GM21528 (cell line): ENCODE measurements around the gene PRR19.
"Not testable (repeated sequence)": the region's sequence is repeated elsewhere in the genome, so short reads cannot be mapped to it uniquely, and the experiment has no call there.

Experiments used
- ATAC-seq: cut with Tn5 transposase; IDR thresholded peaks from one replicate; pipeline ENCODE4 v1.9.1; 2021; ENCODE audit warnings: mild to moderate bottlenecking, moderate library complexity; ENCODE audit not compliant: unreplicated experiment, low FRiP score

Gene PRR19

DNA sequence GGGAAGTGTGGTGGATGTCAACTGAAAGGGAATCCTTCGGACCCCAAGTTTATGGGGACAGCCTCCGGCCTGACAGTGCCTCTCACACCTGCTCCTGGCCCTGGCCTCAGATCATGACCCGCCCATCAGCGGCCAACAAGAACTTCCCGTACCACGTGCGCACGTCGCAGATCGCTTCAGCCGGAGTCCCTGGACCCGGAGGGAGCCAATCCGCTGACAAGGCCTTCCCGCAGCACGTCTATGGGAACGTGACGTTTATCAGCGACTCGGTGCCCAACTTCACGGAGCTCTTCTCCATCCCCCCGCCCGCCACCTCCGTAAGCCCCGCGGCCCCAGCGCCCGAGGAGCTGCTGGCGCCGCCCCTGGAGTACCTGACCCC is 21.5 kb downstream of the PRR19 start:
- no peak for ATAC-seq

DNA sequence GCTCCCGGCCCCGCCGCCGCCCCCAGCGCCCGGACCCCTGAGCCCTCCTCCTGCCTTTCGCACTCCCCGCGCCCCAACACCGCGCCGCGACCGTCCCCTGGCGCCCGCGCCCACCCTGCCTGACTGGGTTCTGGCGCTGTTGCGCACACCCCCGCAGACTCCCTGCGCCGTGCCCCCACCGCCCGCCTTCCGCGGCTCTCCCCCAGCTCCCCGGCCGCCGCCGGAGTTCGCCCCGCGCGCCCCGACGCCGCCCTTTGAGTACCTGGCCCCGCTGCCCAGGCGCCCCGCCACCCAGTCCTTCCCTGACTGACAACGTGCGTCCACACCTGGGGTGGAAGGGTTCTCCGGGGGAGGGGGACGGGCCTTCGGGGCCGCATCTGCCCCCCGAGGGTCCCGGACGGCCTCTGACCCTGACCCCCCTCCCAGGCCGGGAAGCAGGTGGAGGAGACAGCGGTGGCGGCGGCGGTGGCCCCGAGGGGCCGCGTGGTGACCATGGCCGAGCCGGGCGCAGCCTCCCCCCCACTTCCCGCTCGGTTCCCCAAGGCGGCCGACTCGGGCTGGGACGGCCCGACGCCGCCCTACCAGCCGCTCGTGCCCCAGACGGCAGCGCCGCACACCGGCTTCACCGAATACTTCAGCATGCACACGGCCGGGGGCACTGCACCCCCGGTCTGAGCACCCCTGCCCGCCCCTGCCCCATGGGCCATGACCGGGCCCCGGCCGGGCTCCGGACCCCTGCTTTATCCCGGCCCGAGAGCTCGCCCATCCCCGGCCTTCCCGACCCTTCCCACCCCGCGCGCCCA is 22.1 kb downstream of the PRR19 start:
- ATAC-seq = no peak

DNA sequence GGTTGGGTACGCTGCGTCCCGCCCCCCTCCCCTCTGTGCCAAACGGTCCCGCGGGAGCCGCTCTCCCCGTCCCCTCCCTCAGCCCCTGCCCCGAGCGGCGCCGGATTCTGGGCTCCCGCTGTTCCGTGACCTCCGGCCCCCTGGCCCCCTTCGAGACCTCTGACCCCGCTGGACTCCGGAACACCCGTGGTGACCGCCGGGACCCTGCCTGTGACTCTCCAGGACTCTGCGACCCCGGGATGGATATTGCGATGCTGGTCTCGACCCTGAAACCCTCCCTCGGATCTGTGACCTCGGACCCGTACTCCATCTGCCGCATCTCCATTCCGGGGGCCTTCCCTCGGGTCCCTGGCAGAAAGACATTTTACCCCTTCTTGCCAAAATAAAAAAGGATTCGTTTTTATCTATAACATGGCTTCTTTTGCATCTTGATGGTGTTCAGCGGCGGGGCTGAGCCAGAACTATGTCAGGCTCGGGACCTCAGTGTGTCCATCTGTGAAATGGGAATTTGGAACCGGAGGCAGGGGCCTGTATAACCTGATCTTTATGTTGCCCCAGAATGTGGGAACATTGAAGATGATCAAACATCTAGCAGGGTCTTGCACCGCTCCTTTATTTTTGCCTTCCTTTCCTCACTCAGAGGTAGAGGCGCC is 22.8 kb downstream of the PRR19 start:
- ATAC-seq = no peak

DNA sequence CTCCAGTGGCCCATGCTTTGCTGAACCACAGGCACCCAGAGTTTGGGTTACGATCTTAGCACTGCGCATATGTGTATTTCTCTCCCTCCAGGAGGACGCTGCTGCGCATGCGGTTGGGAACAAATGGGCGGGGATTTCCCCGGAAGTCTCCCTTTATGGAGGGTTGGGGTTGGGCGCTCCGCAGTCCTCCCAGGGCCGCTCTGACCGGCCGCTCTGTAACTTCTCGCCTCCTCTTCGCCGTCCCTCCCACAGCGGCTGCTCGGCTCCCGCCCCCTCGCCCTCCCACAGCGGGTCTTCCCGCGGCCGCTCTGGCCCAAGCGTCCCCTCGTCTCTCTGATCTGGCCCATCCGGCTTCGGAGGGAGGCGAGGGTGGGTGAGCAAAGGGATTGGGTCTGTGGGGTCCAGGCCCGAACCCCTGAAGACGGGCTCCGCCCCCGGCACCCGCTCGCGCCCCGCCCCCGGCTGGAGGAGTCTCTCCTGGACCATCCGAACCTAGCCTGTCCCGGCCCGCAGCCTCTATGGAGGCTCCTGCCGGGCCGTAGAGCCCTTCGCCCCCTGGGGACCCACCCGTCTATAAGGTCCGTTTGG is 23.5 kb downstream of the PRR19 start, which contains the start of gene MEGF8:
Gene MEGF8 (plus strand): TSS at position 328 of the 588 bp plus-strand sequence. CDS start 609 bp downstream, outside the sequence.
- ATAC-seq = peak; percentile 81

DNA sequence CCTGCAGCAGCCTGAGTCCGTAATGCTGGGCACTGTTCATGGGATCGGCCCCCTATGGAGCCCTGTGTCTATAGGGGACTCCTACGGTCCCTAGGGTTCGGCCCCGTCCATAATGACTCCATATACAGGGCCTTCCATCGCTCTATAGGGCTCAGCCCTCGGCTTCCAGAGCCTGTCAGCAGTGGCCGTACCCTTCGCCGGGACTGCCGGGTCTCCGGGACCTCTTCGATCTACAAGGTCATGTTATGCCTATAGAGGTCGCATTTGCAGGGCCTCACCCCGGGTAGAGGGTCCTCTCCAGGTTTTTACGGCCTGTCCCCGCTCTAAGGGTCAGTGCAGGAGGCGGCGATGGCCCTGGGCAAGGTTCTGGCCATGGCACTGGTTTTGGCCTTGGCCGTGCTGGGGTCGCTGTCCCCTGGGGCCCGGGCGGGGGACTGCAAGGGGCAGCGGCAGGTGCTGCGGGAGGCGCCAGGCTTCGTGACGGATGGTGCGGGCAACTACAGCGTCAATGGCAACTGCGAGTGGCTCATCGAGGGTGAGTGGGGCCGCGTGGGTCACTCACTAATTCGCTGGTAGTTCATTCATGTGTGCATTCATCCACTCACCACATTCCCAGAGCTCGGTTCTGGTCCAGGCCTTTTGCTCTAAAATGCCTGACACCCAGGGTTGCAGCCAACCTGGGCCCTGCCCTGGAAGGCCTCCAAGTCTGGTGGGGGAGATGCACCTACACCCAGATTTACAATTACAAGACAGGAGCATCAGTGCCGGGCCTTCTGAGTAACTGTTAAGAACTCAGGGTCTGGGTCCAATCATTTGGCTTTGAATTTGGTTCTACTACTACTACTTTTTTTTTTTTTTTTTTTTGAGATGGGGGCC is 24.2 kb downstream of the PRR19 start:
- peak; percentile 26 for ATAC-seq

DNA sequence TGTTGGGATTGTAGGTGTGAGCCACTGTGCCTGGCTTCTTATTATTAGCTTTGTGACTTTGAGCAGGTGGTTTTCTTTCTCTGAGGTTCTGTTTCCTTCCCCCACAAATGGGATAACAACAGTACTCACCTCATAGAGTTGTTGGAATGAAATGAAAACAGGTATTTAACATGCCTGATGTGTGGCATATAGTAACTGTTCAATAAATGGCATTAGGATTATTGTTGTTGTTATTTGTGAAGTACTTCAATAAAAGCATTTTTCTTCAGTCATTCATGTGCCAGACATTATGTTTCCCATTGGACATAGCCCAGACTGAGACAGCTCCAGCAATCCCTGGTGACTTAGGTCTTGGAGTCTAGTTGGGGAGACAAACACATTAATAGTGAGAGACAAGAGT is 25.0 kb downstream of the PRR19 start:
- ATAC-seq = no peak

DNA sequence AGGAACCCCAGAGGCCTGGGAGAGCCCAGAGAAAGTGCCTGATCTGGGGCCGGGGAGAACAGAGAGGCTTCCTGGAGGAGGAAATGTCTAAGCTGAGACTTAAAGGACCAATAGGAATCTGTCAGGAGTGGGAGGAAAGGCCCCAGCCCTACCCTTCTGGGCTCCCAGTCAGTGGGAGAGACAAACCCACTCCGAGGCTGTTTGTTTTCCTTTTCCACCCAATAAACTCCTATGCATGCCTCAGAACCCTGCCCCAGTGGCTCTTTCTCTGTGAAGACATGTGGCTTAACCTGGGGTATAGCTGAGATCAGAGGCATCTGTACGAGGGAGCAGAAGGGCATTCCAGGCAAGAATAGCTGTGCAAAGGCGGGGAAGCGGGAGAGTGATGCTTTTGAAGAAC is 25.4 kb downstream of the PRR19 start:
- ATAC-seq = no peak

DNA sequence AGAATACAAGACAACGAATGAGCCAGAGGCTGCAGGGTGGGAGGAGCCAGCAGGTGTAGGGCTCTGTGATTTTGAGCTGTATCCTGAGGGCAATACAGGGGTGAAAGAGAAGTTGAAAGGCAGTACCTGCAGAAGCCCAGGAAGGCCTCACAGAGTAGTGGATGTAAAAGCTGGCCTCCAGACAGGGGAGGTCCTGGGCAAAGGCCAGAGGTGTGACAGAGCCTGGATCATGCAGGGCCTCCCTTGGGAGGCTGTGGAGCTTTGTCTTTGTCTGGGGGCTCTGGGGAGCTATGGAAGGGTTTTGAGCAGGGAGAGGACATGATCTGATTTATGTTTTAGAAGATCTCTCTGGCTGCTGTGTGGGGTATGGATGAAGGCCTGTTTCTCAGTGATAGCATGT is 26.2 kb downstream of the PRR19 start:
- no peak for ATAC-seq

DNA sequence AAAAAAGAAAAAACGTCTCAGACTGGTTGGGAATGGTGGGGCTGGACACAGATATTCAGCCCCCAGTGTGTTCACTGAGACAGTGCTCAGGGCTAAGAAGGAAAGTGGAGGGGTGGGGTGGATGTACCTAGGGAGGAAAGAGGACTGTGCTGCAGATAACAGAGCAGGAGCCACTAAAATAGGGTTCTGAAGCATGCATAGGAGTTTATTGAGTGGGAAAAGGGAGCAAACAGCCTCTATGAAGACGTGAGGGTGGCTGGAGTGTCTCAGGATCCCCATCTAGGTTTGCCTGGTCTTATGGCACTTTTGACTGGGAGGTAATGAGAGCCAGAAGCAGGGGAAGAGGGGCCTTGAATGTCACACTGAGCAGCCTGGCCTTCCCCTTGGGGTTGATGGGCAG is 26.9 kb downstream of the PRR19 start:
- no peak for ATAC-seq

DNA sequence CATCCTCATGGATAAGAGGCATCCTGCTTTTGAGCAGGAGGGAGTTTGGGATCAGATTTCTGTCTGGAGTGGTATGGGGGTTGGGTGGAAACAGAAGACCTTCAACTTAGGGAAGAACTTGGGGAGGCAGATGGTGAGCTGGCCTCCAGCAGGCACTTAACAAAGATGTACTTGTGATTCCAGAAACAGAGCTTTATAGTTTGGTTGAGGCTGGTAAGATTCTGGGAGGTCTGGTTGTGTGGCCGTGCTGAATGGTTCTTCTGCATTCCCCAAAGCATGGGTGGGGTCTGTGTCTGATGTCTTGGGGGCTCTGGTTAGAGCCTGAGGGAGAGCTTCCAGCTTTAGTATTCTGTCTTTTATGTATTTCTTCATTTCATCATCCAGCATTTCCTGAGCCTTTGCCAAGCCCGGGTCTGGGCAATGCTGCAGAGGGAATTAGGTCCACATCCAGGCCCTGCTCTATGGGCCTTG is 28.3 kb downstream of the PRR19 start:
- ATAC-seq = no peak

DNA sequence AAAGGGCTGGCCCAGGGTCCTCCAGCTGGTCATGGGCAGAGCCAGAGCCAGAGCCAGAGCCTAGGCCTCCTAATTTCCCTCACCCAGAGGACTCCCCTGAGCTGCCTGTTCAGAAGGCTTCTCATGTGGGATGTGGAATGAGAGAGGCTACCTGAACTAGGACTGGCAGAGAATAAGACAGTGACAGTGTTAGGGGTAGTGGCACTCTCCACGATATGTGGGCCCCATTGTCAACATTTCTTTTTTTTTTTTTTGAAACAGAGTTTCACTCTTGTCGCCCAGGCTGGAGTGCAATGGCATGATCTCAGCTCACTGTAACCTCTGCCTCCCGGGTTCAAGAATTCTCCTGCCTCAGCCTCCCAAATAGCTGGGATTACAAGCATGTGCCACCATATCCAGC is 29.4 kb downstream of the PRR19 start:
- ATAC-seq = not testable (repeated sequence)

DNA sequence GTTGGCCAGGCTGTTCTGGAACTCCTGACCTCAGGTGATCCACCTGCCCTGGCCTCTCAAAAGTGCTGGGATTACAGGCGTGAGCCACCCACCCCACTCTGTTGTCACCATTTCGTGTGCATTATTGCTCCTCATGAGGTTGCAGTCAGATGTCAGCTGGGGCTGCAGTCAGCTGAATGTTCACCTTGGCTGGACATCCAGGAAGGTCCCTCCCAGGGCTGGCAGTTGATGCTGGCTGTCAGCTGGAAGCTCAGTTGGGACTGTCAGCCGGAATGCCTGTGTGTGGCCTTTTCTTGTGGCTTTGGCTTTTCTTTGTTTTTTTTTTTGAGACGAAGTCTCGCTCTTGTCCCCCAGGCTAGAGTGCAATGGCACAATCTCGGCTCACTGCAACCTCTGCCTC is 30.1 kb downstream of the PRR19 start:
- ATAC-seq = no peak

DNA sequence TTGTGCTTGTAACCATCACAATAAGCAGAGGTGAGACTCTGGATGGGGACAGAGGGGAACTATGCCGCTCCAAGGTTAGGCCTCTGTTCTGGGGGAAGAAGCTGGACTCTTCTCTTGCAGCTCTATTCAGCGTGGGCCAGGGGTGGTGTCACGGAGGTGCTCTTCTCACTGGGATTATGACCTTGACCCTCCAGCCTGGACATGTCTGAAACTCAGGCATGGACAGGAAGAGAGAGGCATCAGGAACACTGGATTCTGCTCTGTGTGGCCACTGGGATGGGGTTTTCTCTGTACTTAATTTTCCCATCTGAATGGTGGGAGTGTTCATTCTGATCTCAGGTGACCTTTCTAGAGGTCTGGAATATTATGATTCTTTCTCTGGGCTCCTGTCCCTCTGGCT is 31.1 kb downstream of the PRR19 start:
- no peak for ATAC-seq

DNA sequence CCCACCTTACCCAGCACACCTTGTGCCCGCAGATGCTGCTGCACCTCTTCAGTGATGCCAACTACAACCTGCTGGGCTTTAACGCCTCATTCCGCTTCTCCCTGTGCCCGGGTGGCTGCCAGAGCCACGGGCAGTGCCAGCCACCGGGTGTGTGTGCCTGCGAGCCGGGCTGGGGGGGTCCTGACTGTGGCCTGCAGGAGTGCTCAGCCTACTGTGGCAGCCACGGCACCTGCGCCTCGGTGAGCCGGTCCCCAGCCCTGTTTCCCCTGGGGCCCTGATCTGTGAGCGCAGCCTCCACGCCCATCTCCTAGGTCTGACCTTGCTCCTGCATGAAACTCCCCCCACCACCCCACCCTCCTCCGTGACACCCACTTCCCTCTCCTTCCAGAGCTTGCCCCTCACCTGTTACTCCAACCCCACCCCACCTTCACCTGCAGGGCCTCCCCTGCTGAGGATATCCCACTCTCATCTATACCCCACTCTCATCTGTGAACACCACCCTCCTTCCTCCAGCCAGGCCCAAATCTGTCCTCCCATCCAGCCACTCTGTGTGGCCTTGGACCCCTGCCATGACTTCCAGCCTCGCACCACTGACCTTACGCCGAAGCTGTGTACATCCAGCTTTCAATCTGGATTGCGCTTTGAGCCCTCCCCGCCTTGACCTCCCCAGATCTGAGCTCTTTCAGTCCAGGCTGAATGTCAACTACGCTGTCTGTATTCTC is 32.2 kb downstream of the PRR19 start:
- ATAC-seq = no peak

DNA sequence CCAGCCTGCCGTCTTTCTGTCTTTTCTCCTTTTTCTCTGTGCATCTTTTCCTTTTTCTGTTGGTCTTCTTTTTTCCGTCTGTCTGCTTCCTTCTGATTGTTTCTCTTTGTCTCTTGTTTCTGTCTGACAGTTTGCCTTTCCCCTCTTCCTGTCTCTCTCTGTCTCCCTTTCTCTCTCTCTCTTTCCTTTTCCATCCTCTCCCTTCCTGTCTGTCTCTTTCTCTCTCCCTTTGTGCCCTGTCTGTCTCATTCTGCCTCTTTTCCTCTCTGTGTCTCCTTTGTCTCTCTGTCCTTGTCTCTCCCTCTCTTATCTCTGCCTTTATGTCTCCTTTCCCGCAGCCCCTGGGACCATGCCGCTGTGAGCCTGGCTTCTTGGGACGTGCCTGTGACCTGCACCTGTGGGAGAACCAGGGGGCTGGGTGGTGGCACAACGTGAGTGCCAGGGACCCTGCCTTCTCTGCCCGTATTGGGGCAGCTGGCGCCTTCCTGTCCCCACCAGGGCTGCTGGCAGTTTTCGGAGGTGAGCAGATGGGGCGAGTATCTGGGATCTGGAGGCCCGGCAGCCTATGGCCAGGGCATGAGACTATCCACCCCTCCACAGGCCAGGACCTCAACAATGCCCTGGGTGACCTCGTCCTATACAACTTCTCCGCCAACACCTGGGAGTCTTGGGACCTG is 32.9 kb downstream of the PRR19 start:
- no peak for ATAC-seq

DNA sequence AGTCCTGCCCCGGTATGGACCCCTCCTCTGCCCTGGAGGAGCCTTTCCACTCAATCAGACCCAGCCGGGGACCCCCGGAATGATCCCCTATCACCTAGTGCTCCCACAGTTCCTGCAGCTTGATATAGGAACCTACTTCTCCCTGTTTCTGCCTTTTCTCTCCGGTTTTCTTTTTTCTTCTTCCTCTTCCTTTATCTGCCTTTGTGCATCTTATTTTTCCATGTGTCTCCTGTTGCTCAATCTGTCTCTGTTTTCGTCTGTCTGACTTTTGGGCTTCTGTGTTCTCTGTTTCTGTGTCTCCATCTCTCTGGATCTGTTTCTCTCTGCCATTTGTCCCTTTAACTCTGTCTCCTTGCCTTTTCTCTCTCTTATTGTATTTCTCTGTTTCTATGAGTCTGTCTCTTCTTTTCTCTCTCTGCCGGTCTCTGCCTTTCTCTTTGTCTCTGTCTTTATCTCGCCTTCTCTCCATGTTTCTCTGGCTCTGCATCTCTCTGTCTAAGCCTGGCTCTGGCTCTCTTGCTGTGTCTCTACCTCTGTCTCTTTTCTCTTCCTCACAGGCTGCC is 33.5 kb downstream of the PRR19 start:
- no peak for ATAC-seq

DNA sequence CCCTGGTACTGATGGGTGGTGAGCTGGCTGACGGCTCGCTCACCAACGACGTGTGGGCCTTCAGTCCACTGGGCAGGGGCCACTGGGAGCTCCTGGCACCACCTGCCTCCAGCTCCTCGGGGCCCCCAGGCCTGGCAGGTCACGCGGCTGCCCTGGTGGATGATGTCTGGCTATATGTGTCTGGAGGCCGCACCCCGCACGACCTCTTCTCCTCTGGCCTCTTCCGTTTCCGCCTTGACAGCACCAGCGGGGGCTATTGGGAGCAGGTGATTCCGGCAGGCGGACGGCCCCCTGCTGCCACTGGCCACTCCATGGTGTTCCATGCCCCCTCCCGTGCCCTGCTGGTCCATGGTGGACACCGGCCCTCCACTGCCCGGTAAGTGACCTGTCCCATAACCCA is 34.0 kb downstream of the PRR19 start:
- ATAC-seq = no peak

DNA sequence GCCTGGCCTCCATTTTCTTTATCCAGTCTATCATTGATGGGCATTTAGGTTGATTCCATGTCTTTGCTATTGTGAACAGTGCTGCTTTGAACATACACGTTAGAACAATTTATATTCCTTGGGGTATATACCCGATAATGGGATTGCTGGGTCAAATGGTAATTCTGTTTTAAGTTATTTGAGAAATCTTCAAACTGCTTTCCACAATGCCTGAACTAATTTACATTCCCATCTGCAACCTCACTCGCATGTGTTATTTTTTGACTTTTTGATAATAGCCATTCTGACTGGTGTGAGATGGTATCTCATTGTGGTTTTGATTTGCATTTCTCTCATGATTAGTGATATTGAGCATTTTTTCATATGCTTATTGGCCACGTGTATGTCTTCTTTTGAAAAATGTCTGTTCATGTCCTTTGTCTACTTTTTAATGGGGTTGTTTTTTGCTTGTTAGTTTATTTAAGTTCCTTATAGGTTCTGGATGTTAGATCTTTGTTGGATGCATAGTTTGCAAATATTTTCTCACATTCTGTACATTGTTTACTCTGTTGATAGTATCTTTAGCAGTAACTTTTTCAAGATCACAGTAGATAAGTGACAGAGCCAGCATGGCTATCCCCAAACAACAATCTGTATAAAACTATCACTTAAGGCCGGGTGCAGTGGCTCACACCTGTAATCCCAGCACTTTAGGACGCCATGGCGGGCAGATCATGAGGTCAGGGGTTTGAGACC is 37.4 kb downstream of the PRR19 start:
- not testable (repeated sequence) for ATAC-seq
